Sigmoid colon (tissue), 4 donors: ENCODE results near the gene OR2H1.

Experiments
- POLR2A ChIP-seq, 2 donors: fragments of 450-650 bp; IDR thresholded peaks; one replicate each; pipeline ENCODE4 v1.6.1; 2016; ENCODE audit warnings: antibody characterized with exemption in 2 of 2, mild to moderate bottlenecking in 2 of 2, moderate library complexity in 2 of 2
- POLR2AphosphoS5 ChIP-seq, 4 donors: sonication (generic); formaldehyde crosslinking; IDR thresholded peaks; one replicate each; pipeline ENCODE4 v1.6.1; 2017; ENCODE audit warnings: antibody characterized with exemption in 4 of 4
- TF ChIP-seq, protein P1 (sequence below), 4 experiments: fragments of 450-650 bp in 3 of 4; fragments of 200-600 bp in 1 of 4; IDR thresholded peaks; one replicate each; pipeline ENCODE4 v1.5.1; 2016 to 2019; ENCODE audit warnings: antibody characterized with exemption in 4 of 4, mild to moderate bottlenecking in 3 of 4, moderate library complexity in 2 of 4

DNA sequence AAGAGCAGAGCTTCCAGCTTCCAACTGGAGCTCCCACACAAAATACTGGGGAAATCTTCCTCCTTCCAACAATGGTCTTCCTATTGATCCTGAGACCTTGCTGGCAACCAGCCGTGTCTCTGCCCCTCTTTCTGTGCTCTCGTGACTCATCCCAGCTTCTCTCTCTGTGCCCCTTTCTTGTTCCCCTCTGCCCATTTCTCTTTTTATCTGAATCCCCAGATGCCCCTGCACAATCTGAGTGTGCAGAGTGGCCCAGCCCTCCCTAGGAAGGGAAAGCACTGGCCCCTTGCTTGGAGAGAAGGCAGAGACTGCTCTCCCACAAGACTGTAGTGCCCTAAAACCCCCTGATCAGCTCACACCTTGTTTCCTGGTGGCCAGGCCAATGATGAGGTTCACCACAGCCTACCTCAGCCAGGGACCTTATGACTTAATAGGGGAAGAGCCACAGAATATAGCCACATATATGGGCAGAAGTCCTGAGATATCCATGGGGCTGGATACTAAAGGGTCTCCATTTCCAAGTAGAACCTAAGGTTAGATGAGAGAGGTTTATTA, 53.9 kb downstream of the OR2H1 start:
- TF ChIP-seq POLR2AphosphoS5 (IDR thresholded peaks at IDR 0.05), result no peak
- TF ChIP-seq, protein P1, sequence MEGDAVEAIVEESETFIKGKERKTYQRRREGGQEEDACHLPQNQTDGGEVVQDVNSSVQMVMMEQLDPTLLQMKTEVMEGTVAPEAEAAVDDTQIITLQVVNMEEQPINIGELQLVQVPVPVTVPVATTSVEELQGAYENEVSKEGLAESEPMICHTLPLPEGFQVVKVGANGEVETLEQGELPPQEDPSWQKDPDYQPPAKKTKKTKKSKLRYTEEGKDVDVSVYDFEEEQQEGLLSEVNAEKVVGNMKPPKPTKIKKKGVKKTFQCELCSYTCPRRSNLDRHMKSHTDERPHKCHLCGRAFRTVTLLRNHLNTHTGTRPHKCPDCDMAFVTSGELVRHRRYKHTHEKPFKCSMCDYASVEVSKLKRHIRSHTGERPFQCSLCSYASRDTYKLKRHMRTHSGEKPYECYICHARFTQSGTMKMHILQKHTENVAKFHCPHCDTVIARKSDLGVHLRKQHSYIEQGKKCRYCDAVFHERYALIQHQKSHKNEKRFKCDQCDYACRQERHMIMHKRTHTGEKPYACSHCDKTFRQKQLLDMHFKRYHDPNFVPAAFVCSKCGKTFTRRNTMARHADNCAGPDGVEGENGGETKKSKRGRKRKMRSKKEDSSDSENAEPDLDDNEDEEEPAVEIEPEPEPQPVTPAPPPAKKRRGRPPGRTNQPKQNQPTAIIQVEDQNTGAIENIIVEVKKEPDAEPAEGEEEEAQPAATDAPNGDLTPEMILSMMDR (IDR thresholded peaks at IDR 0.05), result no peak
- no peak for TF ChIP-seq POLR2A (IDR thresholded peaks at IDR 0.05)
